HL-60/S4 treated with retinoic acid at 250 ng/mL for 4 days and 3 days (cell line): ENCODE results near the gene ZFAND5.

Experiments
- in situ Hi-C: fragments of 300-500 bp; cut with MboI; formaldehyde crosslinking; loops from 2 replicates; pipeline ENCODE4 v1.7.0; 2022; ENCODE audit warnings: low sequenced_read_pairs

Gene ZFAND5, protein sequence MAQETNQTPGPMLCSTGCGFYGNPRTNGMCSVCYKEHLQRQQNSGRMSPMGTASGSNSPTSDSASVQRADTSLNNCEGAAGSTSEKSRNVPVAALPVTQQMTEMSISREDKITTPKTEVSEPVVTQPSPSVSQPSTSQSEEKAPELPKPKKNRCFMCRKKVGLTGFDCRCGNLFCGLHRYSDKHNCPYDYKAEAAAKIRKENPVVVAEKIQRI

DNA sequence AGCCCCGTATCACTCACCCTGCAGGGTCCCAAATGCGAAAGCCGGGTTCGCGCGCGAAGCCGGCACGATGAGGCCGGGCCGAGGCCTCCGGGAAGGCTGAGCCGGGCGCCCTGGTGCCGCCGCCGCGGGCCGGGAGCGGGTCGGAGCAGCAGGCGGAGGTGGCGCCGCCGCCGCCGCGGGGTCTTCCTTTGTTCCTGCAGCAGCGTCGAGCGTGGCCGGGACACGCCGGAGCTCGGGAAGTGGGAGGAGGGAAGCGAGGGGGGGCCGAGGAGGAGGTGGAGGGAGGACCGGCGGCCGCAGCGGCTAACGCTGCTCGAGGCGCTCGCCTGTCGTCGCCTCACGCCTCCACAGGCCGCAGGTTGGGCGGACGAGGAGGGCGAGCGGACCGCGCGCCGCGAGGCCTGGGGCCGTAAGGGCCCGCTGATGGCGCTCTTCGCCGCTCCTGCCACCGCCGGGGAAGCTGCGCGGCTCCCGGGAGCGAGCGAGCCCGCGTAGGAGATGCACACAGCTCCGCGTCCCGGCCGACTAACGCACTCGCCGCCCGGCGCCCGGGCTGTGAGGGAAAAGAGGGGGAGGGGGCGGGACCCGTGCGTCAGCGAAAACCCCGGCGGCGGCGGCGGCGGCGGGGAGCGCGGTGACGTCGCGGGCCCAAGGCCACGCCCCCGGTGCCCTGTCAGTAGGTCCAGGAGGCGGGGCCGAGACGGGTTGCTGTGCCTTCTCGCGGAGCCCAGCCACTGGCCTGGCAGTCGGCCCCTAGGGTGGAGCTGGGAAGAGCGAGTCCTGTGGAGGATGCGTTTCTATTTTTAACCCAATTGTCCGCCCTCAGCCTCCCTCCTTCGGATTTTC is at the start of gene ZFAND5:
Gene ZFAND5 (minus strand): TSS at position 530 of the 846 bp plus-strand sequence. CDS start 4,430 bp downstream, outside the sequence.
- in situ Hi-C loops: no loop called here

DNA sequence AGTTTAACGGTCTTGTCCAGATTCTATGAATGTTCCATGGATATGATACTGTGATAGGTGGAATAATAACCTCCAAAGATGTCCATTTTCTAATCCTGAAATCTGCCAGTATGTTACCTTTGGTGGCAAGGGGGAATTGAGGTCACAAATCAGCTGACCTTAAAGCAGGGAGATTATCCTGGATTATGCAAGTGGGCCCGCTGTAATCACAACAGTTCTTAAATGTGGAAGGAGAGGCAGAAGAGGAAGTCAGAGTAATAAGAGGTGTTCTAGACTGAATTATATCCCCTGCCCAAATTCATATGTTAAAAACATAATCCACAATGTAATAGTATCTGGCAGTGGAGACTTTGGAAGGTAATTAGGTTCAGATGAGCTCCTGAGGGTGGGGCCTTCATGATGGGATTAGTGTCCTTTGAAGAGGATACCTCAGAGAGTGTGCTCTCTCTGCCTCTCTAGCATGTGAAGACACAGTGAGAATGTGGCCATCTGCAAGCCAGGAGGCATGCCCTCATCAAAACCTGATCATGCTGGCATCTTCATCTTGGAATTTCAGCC is 47.6 kb upstream of the ZFAND5 start:
- in situ Hi-C loops: no loop called here

DNA sequence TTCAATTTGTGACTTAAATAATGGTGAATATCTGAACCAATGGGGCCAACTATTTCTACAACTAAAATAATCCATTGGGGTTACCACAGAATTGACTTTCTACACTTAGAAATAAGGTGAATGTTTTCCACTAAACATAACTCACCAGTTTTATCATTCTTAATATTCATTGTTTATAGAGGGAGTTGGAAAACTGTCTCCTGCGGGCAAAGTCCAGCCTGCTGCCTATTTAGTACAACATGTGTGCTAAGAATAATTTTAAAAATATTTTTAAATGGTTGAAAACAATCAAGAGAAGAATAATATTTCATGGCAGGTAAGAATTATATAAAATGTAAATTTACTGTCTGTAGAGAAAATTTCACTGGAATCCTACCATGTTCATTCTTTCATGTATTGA is 45.2 kb upstream of the ZFAND5 start:
- in situ Hi-C loops: no loop called here

DNA sequence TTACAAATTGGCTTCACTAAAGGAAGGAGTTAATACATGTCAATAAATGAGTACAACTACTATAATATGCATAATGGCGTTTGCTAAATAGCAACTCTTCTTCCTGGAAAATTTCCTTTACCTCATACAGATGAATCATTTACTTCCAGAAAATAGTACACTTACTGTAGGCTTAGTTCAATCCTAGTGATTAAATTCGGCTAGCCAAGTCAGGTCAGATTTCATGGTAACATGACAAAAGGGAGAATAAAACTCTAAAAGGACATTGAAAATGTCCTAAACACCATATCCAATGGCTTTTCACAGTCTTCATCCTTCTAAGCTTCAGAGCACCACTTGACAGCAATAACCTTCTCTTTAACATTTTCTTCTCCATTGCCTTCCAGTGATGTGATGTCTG is 42.1 kb upstream of the ZFAND5 start:
- in situ Hi-C loops: no loop called here

DNA sequence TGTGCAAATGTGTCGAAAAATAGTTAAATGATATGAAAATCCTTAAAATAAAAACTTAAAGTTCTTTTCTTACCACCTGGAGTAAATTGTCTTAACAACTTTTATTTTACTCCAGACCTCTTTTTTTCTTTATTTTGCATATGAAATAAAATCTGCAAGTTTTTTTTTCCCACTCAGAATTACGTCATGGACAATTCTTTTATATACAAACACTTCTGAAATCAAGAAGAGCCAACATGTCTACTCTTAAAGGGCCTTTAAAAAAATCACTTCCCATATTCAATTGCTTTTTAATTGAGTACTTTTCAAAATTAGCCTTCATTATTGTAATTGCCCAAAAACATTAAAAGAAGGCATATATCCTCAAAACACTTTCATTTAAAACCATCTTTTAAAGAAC is 37.7 kb upstream of the ZFAND5 start:
- in situ Hi-C loops: no loop called here

DNA sequence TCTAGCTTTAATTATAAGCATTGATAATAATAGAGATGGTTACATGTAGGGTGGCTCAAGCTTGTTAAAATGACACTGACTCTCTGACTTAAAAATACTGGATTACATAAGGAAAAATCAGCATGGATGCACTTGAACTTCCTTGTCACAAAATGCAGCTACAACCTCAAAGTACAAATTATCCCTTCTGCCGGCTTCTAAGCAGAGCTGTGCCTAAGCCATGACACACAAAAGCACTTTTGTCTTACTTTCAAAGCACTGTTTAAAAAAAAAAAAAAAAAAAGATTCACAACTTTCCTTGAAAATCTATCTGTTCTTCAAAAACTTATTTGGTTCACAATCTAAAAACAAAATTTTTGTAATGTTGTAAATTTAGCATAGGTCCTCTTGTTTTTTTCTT is 36.4 kb upstream of the ZFAND5 start:
- in situ Hi-C loops: no loop called here

DNA sequence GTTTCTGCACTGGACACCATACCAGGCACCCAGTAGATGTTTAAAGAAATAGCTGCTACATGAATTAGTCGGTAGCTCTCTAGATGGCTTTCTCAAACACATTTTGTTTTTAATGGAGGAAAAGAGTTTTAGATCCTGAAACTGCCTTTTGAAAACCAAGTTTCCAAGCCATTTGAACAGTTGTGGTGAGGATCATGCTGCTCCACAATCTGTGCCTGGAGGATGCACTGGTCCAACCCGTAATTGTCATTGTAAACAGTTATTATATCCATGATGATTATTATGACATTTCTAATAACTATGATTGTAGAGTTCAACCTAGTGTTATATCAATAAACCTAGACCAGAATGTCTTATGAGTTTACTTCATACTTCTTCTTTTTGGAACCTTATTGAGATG is 35.9 kb upstream of the ZFAND5 start:
- in situ Hi-C loops: no loop called here

DNA sequence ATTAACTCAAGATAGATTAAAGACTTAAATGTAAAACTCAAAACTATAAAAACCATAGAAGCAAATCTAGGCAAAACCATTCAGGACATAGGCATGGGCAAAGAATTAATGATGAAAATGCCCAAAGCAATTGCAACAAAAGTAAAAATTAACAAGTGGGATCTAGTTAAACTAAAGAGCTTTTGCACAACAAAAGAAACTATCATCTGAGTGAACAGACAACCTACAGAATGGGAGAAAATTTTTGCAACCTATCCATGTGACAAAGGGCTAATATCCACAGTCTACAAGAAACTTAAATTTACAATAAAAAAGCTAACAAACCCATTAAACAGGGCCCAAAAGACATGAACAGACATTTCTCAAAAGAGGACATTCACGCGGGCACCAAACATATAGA is 34.4 kb upstream of the ZFAND5 start:
- in situ Hi-C loops: no loop called here

DNA sequence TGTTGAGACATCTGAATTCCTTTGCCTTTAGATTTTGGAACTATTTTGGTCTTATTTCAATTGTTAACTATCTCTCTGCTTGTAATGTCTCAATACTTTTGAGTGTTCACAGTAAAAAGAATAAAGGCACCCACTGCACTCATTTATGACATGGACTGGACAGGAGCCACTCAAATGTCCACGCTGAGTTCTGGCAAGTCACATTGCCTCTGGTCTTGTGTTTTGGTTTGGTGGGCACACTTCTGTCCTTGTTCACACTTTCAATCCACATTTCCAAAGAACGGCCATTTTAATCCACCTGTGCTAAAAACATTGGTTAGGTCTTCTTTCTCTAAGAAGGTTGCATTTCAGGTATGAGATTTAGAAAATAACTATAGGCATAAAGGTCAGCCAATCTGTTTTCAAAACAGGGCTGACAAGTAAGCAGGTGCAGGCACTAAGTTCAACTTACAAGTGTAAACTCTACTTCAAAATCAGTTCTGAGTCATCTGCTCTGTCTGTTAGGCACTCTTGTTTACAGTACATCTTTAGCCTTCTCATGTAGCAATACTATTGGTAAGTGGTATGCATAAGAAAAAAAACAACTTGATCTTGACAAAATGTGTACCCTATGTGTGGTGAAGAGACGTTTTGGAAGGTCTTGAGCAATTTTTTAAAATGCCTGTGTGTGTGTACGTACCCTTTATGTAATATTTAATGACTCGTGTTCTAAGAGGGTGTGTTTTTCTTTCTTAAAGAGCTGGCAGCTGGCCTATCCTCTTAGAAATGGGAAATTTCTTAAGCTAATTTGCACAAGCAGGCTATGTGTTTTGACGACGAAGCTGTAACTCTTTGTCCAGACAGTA is 31.5 kb upstream of the ZFAND5 start:
- in situ Hi-C loops: no loop called here

DNA sequence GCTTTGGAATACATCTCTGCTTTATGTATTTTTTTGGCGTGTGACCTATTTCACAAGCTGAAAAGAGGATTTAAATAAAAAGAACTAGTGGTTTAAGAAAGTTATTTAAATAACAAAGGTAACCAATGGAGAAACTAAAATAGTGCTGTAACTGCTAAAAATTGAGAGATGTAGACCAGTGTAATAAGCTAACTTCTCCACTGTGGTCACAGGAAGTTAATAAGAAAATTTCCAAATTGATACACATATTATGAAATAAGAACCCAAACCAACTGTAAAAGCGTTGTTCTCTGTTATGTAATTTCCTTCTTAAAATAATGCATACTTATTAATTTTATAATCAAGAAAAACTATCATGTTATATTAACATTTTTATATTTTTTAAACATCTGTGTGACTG is 29.1 kb upstream of the ZFAND5 start:
- in situ Hi-C loops: no loop called here

DNA sequence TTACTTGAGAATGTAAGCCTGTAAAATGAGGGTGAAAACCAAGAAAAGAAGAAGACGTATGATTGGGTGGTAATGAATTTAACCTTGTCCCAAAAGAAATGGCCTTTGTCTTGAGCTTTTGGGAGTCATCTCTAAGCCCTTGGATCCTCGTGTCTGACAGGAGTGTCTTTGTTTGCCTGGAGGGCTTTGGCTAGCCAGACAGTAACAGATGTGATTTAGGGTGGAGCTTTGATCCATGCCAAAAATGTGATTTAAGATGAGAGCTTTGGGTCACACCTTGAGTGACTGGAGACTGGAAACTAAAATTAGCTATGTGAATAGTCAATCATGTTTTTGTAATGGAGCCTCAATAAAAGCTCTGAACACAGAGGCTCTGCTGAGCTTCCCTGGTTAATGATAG is 25.9 kb upstream of the ZFAND5 start:
- in situ Hi-C loops: no loop called here

DNA sequence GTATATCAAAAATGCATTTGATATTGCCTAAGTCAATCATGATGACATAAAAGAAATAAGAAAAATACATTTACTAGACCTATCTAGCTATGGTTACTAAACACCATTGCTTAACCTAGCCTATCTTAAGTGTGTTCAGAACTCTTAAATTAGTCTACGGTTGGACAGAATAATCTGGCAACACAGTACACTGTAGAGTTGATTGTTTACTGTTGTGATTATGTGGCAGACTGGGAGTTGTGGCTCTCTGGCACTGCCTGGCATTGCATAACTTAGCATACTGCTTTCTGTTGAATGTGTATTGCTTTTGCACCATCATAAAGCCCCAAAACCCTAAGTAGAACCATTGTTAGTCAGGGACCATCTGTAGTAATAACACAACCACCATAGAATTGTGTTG is 21.2 kb upstream of the ZFAND5 start:
- in situ Hi-C loops: no loop called here

DNA sequence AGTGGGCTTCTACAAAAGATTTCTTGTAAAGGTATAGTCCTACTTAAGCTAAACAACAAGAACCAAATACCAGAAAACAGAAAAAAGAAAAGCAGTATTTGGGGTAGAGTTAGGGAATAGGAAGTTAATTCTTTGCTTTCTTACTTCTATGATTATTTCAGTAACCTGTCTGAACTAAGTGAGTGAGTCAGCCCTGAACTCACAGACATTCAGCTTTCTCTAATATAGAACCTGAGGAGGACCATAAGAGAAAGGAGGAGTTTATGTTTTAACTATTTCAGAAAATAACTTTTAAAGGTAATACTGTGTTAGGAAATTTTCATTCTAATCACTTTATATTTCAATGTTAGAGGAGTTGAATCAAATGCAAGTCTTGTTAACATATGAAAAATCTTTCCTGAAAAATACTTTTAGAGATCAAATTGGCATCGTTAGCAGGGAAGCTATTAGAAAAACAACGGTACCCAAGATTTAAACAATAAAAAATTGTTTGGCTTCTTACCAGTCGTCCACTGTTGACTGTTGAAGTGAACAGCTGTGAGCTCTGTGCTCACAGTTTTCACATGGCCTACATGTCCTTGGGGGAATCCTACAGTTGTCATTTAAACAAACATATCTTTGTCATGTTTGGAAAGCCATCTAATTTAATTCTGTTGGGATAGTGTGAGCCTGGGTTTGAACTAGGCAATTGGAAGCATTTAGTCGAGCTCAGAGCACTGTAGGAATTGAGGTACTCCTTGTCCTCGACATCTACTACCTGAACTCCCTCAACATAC is 19.9 kb upstream of the ZFAND5 start:
- in situ Hi-C loops: no loop called here

DNA sequence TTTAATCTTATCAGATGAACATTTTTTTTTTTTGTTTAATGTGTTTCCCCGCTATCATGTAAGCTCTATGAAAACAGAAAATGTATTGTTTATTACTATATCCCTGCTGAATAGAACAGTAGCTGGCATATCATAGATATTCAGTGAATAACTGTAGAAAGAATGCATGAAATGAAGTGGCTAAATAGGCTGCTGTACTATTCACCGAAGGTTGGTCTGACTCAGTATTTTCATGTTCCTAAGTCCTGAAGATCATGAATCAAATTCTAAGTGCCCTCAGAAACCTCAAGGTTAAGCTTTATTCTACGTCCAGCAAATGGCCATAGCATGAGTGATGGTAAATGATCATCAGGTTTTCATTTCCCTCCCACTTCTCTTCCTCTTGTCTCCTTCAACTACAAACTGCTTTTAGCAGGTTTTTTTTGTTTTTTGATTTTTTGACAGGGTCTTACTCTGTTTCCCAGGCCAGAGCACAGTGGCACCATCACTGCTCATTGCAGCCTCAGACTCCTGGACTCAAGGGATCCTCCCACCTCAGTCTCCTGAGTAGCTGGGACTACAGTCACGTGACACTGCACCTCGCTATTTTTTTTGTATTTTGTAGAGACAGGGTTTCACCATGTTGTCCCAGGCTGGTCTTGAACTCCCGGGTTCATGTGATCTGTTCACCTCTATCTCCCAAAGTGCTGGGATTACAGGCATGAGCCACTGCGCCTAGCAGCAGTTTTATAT is 19.1 kb upstream of the ZFAND5 start:
- in situ Hi-C loops: no loop called here

DNA sequence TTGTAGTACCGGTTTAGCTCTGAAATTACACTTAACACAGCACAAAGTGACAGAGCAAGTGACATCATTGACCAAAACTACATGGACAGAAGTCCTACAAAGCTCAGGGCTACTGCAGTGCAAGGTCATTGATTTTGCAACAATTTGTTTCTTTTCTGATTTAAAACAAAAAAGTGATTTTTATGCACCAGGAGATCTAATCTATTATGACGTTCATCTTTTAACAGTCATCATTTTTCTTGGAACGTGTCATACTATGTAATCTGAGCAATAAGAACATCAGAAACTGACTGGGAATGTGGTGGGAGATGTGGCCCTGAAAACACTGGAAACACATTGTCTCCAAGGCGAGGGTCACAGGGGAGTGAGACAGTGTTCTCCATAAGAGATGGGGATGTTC is 17.4 kb upstream of the ZFAND5 start:
- in situ Hi-C loops: no loop called here

DNA sequence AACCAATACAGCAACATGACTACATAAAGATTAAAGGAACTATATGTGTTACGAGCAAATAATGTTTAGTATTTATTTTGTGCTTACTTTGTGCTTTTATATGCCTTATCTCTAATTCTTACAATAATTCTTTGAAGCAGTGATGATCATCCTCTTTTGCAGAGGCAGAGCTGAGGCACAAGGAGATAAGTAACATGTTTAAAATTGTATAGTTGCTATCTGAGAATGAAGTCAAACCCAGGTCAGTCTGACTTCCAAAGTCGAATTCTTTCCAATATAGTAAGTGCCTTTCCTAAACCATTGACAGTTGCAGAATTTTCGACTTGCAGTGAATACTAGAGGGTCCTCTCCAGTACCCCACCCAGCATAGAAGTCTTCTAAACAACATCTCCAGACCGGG is 12.0 kb upstream of the ZFAND5 start:
- in situ Hi-C loops: no loop called here

DNA sequence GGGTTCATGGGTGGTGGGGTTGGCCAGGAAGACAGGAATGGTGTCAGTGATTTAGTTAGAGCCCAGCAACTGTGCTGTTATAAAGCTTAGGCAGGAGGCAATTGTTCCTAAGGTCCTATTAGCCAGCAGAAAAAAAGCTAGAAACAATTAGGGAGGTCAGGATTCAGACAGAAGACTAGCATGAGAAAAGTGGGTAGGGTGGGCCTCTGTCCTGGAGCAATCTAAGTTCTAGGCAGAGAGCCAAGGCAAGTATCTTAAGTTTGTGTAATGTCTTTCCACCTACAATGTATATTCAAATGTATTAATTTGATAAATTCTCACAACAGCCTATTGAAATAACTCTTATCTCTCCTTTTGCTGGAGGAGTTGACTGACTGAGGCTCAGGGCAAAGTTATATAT is 6.1 kb upstream of the ZFAND5 start:
- in situ Hi-C loops: no loop called here

DNA sequence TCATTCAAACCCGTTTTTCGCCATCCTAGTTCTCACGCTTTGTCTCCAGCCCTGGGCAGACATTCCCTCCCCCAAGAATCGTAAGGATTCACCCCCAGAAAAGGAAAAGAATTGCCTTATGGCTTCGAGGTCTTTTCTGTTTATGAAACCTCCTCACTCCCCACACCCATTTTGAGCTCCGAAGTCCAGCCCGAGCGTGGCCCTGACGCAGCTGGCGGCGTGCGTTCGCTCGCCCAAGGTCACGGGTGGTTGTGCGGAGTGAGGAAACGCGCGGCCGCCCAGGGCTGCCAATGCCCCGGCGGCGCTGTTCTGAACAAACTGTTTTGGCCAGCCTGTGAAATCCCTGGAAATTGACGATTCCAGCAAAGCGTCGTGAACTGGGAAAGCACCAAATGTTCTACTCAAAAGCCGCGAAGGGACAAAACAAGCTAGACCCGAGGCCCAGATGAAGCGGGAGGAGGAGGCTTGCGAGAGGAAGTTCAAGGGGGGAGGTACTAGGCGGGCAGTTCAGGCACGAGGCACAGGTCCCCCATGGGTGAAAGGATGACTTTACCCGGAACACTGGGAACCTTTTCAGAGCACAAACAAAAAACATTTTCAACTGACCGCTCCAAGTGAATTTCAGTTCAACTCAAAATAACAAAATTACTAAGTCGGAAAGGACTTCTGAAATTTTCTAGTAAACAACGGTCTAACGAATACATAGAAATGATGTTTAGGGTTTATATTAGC is 683 bp upstream of the ZFAND5 start:
- in situ Hi-C loops: no loop called here
